ENCODE results near the gene AMER3.

DNA sequence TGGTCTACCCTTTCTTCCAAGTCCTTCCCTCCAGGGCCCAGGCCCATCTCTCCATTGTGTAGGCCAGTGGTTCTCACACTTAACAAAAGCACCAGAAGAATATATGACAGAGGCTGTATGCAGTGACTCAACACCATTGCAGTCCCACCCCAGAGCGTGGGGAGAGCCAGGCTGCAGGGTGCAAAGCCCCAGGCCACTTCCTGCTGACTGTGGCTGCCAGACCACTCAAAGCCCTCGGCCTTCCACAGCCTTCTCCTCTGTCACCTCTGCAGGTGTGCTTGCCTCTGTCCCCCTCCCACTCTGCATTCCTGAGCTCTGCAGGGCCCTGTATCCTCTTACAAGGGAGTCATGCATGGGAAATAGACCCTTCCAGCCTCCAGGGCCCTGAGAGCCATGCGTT, 41.0 kb downstream of the AMER3 start:
- TF ChIP-seq EZH2 (IDR thresholded peaks at IDR 0.05; ENCODE audit: low read depth, unreplicated experiment) (no peak), EZH2phosphoT487 (IDR thresholded peaks at IDR 0.05; ENCODE audit: unreplicated experiment) (no peak), ZNF331 (CRISPR knock-in tag; IDR thresholded peaks at IDR 0.05; ENCODE audit: low read depth) (no peak), POLR2AphosphoS5 (IDR thresholded peaks at IDR 0.05; ENCODE audit: low read depth) (no peak), STAT1 (IDR thresholded peaks at IDR 0.05; ENCODE audit: unreplicated experiment) (no peak), JUNB (IDR thresholded peaks at IDR 0.05; ENCODE audit: unreplicated experiment) (no peak), CREB1 (CRISPR knock-in tag; IDR thresholded peaks at IDR 0.05; ENCODE audit: low read depth) (no peak), NANOG (IDR thresholded peaks at IDR 0.05; ENCODE audit: borderline replicate concordance) (no peak)
- TF ChIP-seq, protein P1, sequence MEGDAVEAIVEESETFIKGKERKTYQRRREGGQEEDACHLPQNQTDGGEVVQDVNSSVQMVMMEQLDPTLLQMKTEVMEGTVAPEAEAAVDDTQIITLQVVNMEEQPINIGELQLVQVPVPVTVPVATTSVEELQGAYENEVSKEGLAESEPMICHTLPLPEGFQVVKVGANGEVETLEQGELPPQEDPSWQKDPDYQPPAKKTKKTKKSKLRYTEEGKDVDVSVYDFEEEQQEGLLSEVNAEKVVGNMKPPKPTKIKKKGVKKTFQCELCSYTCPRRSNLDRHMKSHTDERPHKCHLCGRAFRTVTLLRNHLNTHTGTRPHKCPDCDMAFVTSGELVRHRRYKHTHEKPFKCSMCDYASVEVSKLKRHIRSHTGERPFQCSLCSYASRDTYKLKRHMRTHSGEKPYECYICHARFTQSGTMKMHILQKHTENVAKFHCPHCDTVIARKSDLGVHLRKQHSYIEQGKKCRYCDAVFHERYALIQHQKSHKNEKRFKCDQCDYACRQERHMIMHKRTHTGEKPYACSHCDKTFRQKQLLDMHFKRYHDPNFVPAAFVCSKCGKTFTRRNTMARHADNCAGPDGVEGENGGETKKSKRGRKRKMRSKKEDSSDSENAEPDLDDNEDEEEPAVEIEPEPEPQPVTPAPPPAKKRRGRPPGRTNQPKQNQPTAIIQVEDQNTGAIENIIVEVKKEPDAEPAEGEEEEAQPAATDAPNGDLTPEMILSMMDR (conservative IDR thresholded peaks at IDR 0.05; ENCODE audit: low read depth in 2 of 2): no peak
- TF ChIP-seq, protein P2, sequence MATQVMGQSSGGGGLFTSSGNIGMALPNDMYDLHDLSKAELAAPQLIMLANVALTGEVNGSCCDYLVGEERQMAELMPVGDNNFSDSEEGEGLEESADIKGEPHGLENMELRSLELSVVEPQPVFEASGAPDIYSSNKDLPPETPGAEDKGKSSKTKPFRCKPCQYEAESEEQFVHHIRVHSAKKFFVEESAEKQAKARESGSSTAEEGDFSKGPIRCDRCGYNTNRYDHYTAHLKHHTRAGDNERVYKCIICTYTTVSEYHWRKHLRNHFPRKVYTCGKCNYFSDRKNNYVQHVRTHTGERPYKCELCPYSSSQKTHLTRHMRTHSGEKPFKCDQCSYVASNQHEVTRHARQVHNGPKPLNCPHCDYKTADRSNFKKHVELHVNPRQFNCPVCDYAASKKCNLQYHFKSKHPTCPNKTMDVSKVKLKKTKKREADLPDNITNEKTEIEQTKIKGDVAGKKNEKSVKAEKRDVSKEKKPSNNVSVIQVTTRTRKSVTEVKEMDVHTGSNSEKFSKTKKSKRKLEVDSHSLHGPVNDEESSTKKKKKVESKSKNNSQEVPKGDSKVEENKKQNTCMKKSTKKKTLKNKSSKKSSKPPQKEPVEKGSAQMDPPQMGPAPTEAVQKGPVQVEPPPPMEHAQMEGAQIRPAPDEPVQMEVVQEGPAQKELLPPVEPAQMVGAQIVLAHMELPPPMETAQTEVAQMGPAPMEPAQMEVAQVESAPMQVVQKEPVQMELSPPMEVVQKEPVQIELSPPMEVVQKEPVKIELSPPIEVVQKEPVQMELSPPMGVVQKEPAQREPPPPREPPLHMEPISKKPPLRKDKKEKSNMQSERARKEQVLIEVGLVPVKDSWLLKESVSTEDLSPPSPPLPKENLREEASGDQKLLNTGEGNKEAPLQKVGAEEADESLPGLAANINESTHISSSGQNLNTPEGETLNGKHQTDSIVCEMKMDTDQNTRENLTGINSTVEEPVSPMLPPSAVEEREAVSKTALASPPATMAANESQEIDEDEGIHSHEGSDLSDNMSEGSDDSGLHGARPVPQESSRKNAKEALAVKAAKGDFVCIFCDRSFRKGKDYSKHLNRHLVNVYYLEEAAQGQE (IDR thresholded peaks at IDR 0.05; ENCODE audit: unreplicated experiment): no peak
- TF ChIP-seq, protein P3, sequence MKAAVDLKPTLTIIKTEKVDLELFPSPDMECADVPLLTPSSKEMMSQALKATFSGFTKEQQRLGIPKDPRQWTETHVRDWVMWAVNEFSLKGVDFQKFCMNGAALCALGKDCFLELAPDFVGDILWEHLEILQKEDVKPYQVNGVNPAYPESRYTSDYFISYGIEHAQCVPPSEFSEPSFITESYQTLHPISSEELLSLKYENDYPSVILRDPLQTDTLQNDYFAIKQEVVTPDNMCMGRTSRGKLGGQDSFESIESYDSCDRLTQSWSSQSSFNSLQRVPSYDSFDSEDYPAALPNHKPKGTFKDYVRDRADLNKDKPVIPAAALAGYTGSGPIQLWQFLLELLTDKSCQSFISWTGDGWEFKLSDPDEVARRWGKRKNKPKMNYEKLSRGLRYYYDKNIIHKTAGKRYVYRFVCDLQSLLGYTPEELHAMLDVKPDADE (IDR thresholded peaks at IDR 0.05): no peak
- TF ChIP-seq, protein P4, sequence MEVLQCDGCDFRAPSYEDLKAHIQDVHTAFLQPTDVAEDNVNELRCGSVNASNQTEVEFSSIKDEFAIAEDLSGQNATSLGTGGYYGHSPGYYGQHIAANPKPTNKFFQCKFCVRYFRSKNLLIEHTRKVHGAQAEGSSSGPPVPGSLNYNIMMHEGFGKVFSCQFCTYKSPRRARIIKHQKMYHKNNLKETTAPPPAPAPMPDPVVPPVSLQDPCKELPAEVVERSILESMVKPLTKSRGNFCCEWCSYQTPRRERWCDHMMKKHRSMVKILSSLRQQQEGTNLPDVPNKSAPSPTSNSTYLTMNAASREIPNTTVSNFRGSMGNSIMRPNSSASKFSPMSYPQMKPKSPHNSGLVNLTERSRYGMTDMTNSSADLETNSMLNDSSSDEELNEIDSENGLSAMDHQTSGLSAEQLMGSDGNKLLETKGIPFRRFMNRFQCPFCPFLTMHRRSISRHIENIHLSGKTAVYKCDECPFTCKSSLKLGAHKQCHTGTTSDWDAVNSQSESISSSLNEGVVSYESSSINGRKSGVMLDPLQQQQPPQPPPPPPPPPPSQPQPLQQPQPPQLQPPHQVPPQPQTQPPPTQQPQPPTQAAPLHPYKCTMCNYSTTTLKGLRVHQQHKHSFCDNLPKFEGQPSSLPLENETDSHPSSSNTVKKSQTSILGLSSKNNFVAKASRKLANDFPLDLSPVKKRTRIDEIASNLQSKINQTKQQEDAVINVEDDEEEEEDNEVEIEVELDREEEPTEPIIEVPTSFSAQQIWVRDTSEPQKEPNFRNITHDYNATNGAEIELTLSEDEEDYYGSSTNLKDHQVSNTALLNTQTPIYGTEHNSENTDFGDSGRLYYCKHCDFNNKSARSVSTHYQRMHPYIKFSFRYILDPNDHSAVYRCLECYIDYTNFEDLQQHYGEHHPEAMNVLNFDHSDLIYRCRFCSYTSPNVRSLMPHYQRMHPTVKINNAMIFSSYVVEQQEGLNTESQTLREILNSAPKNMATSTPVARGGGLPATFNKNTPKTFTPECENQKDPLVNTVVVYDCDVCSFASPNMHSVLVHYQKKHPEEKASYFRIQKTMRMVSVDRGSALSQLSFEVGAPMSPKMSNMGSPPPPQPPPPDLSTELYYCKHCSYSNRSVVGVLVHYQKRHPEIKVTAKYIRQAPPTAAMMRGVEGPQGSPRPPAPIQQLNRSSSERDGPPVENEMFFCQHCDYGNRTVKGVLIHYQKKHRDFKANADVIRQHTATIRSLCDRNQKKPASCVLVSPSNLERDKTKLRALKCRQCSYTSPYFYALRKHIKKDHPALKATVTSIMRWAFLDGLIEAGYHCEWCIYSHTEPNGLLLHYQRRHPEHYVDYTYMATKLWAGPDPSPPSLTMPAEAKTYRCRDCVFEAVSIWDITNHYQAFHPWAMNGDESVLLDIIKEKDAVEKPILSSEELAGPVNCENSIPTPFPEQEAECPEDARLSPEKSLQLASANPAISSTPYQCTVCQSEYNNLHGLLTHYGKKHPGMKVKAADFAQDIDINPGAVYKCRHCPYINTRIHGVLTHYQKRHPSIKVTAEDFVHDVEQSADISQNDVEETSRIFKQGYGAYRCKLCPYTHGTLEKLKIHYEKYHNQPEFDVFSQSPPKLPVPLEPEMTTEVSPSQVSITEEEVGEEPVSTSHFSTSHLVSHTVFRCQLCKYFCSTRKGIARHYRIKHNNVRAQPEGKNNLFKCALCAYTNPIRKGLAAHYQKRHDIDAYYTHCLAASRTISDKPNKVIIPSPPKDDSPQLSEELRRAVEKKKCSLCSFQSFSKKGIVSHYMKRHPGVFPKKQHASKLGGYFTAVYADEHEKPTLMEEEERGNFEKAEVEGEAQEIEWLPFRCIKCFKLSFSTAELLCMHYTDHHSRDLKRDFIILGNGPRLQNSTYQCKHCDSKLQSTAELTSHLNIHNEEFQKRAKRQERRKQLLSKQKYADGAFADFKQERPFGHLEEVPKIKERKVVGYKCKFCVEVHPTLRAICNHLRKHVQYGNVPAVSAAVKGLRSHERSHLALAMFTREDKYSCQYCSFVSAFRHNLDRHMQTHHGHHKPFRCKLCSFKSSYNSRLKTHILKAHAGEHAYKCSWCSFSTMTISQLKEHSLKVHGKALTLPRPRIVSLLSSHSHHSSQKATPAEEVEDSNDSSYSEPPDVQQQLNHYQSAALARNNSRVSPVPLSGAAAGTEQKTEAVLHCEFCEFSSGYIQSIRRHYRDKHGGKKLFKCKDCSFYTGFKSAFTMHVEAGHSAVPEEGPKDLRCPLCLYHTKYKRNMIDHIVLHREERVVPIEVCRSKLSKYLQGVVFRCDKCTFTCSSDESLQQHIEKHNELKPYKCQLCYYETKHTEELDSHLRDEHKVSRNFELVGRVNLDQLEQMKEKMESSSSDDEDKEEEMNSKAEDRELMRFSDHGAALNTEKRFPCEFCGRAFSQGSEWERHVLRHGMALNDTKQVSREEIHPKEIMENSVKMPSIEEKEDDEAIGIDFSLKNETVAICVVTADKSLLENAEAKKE (CRISPR knock-in tag; IDR thresholded peaks at IDR 0.05): no peak
